HepG2 (cell line): ENCODE data around the gene CHMP5. TPM values are rescaled to one million over a fixed set of nuclear protein-coding genes. Genes with fewer than 3 reads are reported as not detected.

Source experiments
- ADNP ChIP-seq: sonication (generic); formaldehyde crosslinking; IDR thresholded peaks from 2 replicates; pipeline ENCODE4 v1.4.0; 2020; ENCODE audit warnings: missing genetic modification reagents
- DDIT3 ChIP-seq: sonication (generic); formaldehyde crosslinking; IDR thresholded peaks from 2 replicates; pipeline ENCODE4 v1.4.0; 2020; ENCODE audit warnings: mild to moderate bottlenecking, missing genetic modification reagents
- DMAP1 ChIP-seq: IDR thresholded peaks from 2 replicates; pipeline ENCODE4 v1.6.1; 2016
- DPF2 ChIP-seq: sonication (generic); formaldehyde crosslinking; IDR thresholded peaks from 2 replicates; pipeline ENCODE4 v1.4.0; 2020; ENCODE audit warnings: mild to moderate bottlenecking, low read depth, missing genetic modification reagents, borderline replicate concordance
- FOXO1 ChIP-seq: sonication (generic); formaldehyde crosslinking; IDR thresholded peaks from 2 replicates; pipeline ENCODE4 v1.4.0; 2020; ENCODE audit warnings: missing genetic modification reagents
- GTF2F1 ChIP-seq: fragments of 150-350 bp; IDR thresholded peaks from 2 replicates; pipeline ENCODE4 v1.6.1; 2014; ENCODE audit warnings: low read length
- HOXA5 ChIP-seq: sonication (generic); formaldehyde crosslinking; IDR thresholded peaks from 2 replicates; pipeline ENCODE4 v1.4.0; 2020; ENCODE audit warnings: missing genetic modification reagents
- JUNB ChIP-seq: sonication (generic); formaldehyde crosslinking; IDR thresholded peaks from 2 replicates; pipeline ENCODE4 v1.8.0; 2022; ENCODE audit warnings: missing genetic modification reagents, mild to moderate bottlenecking, borderline replicate concordance
- KIAA2018 ChIP-seq: sonication (generic); formaldehyde crosslinking; IDR thresholded peaks from 2 replicates; pipeline ENCODE4 v1.5.0; 2020; ENCODE audit warnings: mild to moderate bottlenecking, missing genetic modification reagents, borderline replicate concordance
- NCOR1 ChIP-seq: fragments of 200-600 bp; sonication (generic); IDR thresholded peaks from 2 replicates; pipeline ENCODE4 v1.7.0; 2017; ENCODE audit warnings: antibody characterized with exemption, low read length, borderline replicate concordance
- NRL ChIP-seq: sonication (generic); formaldehyde crosslinking; IDR thresholded peaks from 2 replicates; pipeline ENCODE4 v1.5.0; 2020; ENCODE audit warnings: missing genetic modification reagents, mild to moderate bottlenecking, moderate library complexity, borderline replicate concordance
- SIX4 ChIP-seq: sonication (generic); formaldehyde crosslinking; IDR thresholded peaks from 2 replicates; pipeline ENCODE4 v1.4.0; 2020; ENCODE audit warnings: missing genetic modification reagents
- SMAD3 ChIP-seq: sonication (generic); formaldehyde crosslinking; IDR thresholded peaks from 2 replicates; pipeline ENCODE4 v1.4.0; 2020; ENCODE audit warnings: missing genetic modification reagents
- SRF ChIP-seq: IDR thresholded peaks from 2 replicates; pipeline ENCODE4 v1.6.1; 2011; ENCODE audit warnings: mild to moderate bottlenecking, low read depth, low read length, moderate library complexity
- STAT5B ChIP-seq: sonication (generic); formaldehyde crosslinking; IDR thresholded peaks from 2 replicates; pipeline ENCODE4 v1.4.0; 2020; ENCODE audit warnings: missing genetic modification reagents
- TRIM22 ChIP-seq: fragments of 450-650 bp; IDR thresholded peaks from 2 replicates; pipeline ENCODE4 v1.6.1; 2017
- ZBTB26 ChIP-seq: IDR thresholded peaks from 2 replicates; pipeline ENCODE4 v1.6.1; 2016; ENCODE audit warnings: missing compliant biosample characterization, missing genetic modification reagents, borderline replicate concordance
- ZNF530 ChIP-seq: sonication (generic); formaldehyde crosslinking; IDR thresholded peaks from 2 replicates; pipeline ENCODE4 v1.5.0; 2020; ENCODE audit warnings: low read depth, mild to moderate bottlenecking, missing genetic modification reagents
- ZNF580 ChIP-seq: IDR thresholded peaks from 2 replicates; pipeline ENCODE4 v1.6.1; 2016; ENCODE audit warnings: low read depth, borderline replicate concordance
- ZNF614 ChIP-seq: IDR thresholded peaks from 2 replicates; pipeline ENCODE4 v1.6.1; 2018; ENCODE audit warnings: missing biosample characterization, missing genetic modification reagents, inconsistent platforms, borderline replicate concordance
- ZNF709 ChIP-seq: sonication (generic); formaldehyde crosslinking; IDR thresholded peaks from 2 replicates; pipeline ENCODE4 v1.5.0; 2020; ENCODE audit warnings: mild to moderate bottlenecking, missing genetic modification reagents
- polyA plus RNA-seq, 8 experiments: library from polyadenylated mRNA; depleted of rRNA in 3 of 8; stranded (reverse) in 7 of 8; unstranded in 1 of 8; fragments of >200 nt; fragmentation: Illumina TruSeq in 4 of 8; extraction: Trizol in 4 of 8; gene quantifications; 2 replicates each; pipeline versions ENCODE4 v1.2.1 to v1.2.3, GENCODE V29; 2011 to 2016; ENCODE audit warnings: low read depth in 4 of 8, missing spikeins in 1 of 8, mixed read lengths in 1 of 8; ENCODE audit not compliant: insufficient read depth in 1 of 8
- total RNA-seq, 5 experiments: library from RNA; depleted of rRNA; stranded (reverse); fragments of >200 nt; fragmentation: Illumina TruSeq; extraction: Trizol; gene quantifications; 2 replicates each; pipeline ENCODE4 v1.2.3, GENCODE V29; 2016; ENCODE audit warnings: low read depth in 1 of 5

The CHMP5 gene
- total and polyA plus RNA-seq, 2 of the 13 experiments (the other 11 are each of a cell fraction or from before 2014, with no cell fraction given) = 46.0 to 57.3 TPM

- TF ChIP-seq DPF2 (CRISPR knock-in tag) = peak; percentile 54; the same call in 1 of the 2 replicates
- no peak for TF ChIP-seq TRIM22
- TF ChIP-seq ZNF580 (CRISPR knock-in tag) = no peak
- TF ChIP-seq GTF2F1 = no peak
- peak; percentile 89 for TF ChIP-seq FOXO1 (CRISPR knock-in tag)
- TF ChIP-seq ZNF709 (CRISPR knock-in tag) = no peak
- no peak for TF ChIP-seq ZNF530 (CRISPR knock-in tag)
- TF ChIP-seq ZBTB26 (CRISPR knock-in tag) = no peak
- no peak for TF ChIP-seq STAT5B (CRISPR knock-in tag)
- no peak for TF ChIP-seq SRF
- TF ChIP-seq ZNF614 (CRISPR knock-in tag) = peak; percentile 72; the same call in 1 of the 2 replicates
- TF ChIP-seq KIAA2018 (CRISPR knock-in tag) = no peak
- no peak for TF ChIP-seq DDIT3 (CRISPR knock-in tag)
- no peak for TF ChIP-seq SIX4
- peak; percentile 82 for TF ChIP-seq DMAP1 (CRISPR knock-in tag)
- TF ChIP-seq SMAD3 (CRISPR knock-in tag) = peak; percentile 79; the same call in 1 of the 2 replicates
- TF ChIP-seq ADNP = no peak
- no peak for TF ChIP-seq JUNB
- no peak for TF ChIP-seq NRL (CRISPR knock-in tag)
- TF ChIP-seq HOXA5 (CRISPR knock-in tag) = no peak; the same call in 1 of the 2 replicates
- peak; percentile 90; the same call in 1 of the 2 replicates for TF ChIP-seq NCOR1
Observed at GRCh38 chr9:33293782-33294181, 28.9 kb downstream of the CHMP5 start (continued).
